HG02884 (cell line): ENCODE measurements around the gene GATC.
"Not testable (repeated sequence)": the region's sequence is repeated elsewhere in the genome, so short reads cannot be mapped to it uniquely, and the experiment has no call there.

ENCODE experiments used
- ATAC-seq: cut with Tn5 transposase; IDR thresholded peaks from one replicate; pipeline ENCODE4 v1.9.1; 2021; ENCODE audit warnings: mild to moderate bottlenecking, moderate library complexity; ENCODE audit not compliant: unreplicated experiment

GATC gene

GRCh38 chr12:120432772-120433525 is 13.3 kb upstream of the GATC start:
- ATAC-seq: no peak

GRCh38 chr12:120437735-120438494 is 8.3 kb upstream of the GATC start, which contains the start of gene COX6A1:
COX6A1 (plus strand) TSS chr12:120438113; CDS start chr12:120438127, 14 bp downstream.
- peak; percentile 90 for ATAC-seq

- no peak for ATAC-seq
Measured at GRCh38 chr12:120438495-120439198, 7.6 kb upstream of the GATC start.

- ATAC-seq: no peak
Measured at GRCh38 chr12:120439646-120440247, 6.5 kb upstream of the GATC start.

GRCh38 chr12:120444676-120445075 is 1.6 kb upstream of the GATC start:
- no peak for ATAC-seq

GRCh38 chr12:120446844-120447178 is 567 bp downstream of the GATC start:
- not testable (repeated sequence) for ATAC-seq

GRCh38 chr12:120447992-120448391 is 1.7 kb downstream of the GATC start:
- no peak for ATAC-seq

- not testable (repeated sequence) for ATAC-seq
Measured at GRCh38 chr12:120452524-120452923, 6.3 kb downstream of the GATC start.

- no peak for ATAC-seq
Measured at GRCh38 chr12:120453060-120453750, 7.0 kb downstream of the GATC start.

- peak; percentile 59 for ATAC-seq
Measured at GRCh38 chr12:120453977-120454376, 7.7 kb downstream of the GATC start.

GRCh38 chr12:120455302-120455701 is 9.1 kb downstream of the GATC start:
- ATAC-seq: no peak

GRCh38 chr12:120457133-120457532 is 10.9 kb downstream of the GATC start:
- ATAC-seq: no peak

- no peak for ATAC-seq
Measured at GRCh38 chr12:120460157-120460556, 13.9 kb downstream of the GATC start.

GRCh38 chr12:120462099-120462640 is 15.9 kb downstream of the GATC start:
- no peak for ATAC-seq

GRCh38 chr12:120463712-120464111 is 17.5 kb downstream of the GATC start:
- ATAC-seq: no peak

GRCh38 chr12:120465756-120466155 is 19.5 kb downstream of the GATC start:
- ATAC-seq: no peak

GRCh38 chr12:120466560-120467315 is 20.5 kb downstream of the GATC start:
- no peak for ATAC-seq

- no peak for ATAC-seq
Measured at GRCh38 chr12:120467439-120467838, 21.2 kb downstream of the GATC start.

- ATAC-seq: no peak
Measured at GRCh38 chr12:120468325-120468820, 22.1 kb downstream of the GATC start.
